HepG2 (cell line): ENCODE data around the gene NHERF2. TPM values are rescaled to one million over a fixed set of nuclear protein-coding genes. Genes with fewer than 3 reads are reported as not detected.

Experiments used
- BCL6 ChIP-seq: IDR thresholded peaks from 2 replicates; pipeline ENCODE4 v1.6.1; 2016; ENCODE audit warnings: missing genetic modification reagents, missing compliant biosample characterization
- GZF1 ChIP-seq: sonication (generic); formaldehyde crosslinking; IDR thresholded peaks from 2 replicates; pipeline ENCODE4 v1.5.1; 2020; ENCODE audit warnings: mild to moderate bottlenecking, missing genetic modification reagents
- KDM4B ChIP-seq: sonication (generic); formaldehyde crosslinking; IDR thresholded peaks from 2 replicates; pipeline ENCODE4 v1.4.0; 2020; ENCODE audit warnings: missing genetic modification reagents
- MYNN ChIP-seq: sonication (generic); formaldehyde crosslinking; IDR thresholded peaks from 2 replicates; pipeline ENCODE4 v1.4.0; 2020; ENCODE audit warnings: mild to moderate bottlenecking, low read depth, missing genetic modification reagents
- SALL1 ChIP-seq: sonication (generic); formaldehyde crosslinking; IDR thresholded peaks from 2 replicates; pipeline ENCODE4 v1.8.0; 2022; ENCODE audit warnings: mild to moderate bottlenecking, missing genetic modification reagents
- SIX4 ChIP-seq: sonication (generic); formaldehyde crosslinking; IDR thresholded peaks from 2 replicates; pipeline ENCODE4 v1.4.0; 2020; ENCODE audit warnings: missing genetic modification reagents
- SP5 ChIP-seq: IDR thresholded peaks from 2 replicates; pipeline ENCODE4 v1.6.1; 2016; ENCODE audit warnings: low read depth, borderline replicate concordance
- ZBTB4 ChIP-seq: sonication (generic); formaldehyde crosslinking; IDR thresholded peaks from 2 replicates; pipeline ENCODE4 v1.4.0; 2020; ENCODE audit warnings: missing genetic modification reagents, mild to moderate bottlenecking, borderline replicate concordance
- ZNF136 ChIP-seq: sonication (generic); formaldehyde crosslinking; IDR thresholded peaks from 2 replicates; pipeline ENCODE4 v1.8.1; 2022; ENCODE audit warnings: low read depth, mild to moderate bottlenecking, moderate library complexity, missing genetic modification reagents
- ZNF431 ChIP-seq: sonication (generic); formaldehyde crosslinking; IDR thresholded peaks from 2 replicates; pipeline ENCODE4 v1.9.0; 2022; ENCODE audit warnings: missing genetic modification reagents, low read depth, mild to moderate bottlenecking, borderline replicate concordance
- ZNF776 ChIP-seq: sonication (generic); formaldehyde crosslinking; IDR thresholded peaks from 2 replicates; pipeline ENCODE4 v1.4.0; 2020; ENCODE audit warnings: mild to moderate bottlenecking, missing genetic modification reagents
- polyA plus RNA-seq, 8 experiments: library from polyadenylated mRNA; depleted of rRNA in 3 of 8; stranded (reverse) in 7 of 8; unstranded in 1 of 8; fragments of >200 nt; fragmentation: Illumina TruSeq in 4 of 8; extraction: Trizol in 4 of 8; gene quantifications; 2 replicates each; pipeline versions ENCODE4 v1.2.1 to v1.2.3, GENCODE V29; 2011 to 2016; ENCODE audit warnings: low read depth in 4 of 8, missing spikeins in 1 of 8, mixed read lengths in 1 of 8; ENCODE audit not compliant: insufficient read depth in 1 of 8
- total RNA-seq, 5 experiments: library from RNA; depleted of rRNA; stranded (reverse); fragments of >200 nt; fragmentation: Illumina TruSeq; extraction: Trizol; gene quantifications; 2 replicates each; pipeline ENCODE4 v1.2.3, GENCODE V29; 2016; ENCODE audit warnings: low read depth in 1 of 5
- TF ChIP-seq, protein P1 (sequence below): sonication (generic); formaldehyde crosslinking; IDR thresholded peaks from 2 replicates; pipeline ENCODE4 v1.4.0; 2020; ENCODE audit warnings: missing genetic modification reagents
- TF ChIP-seq, protein P2 (sequence below): sonication (generic); formaldehyde crosslinking; IDR thresholded peaks from 2 replicates; pipeline ENCODE4 v1.4.0; 2020; ENCODE audit warnings: mild to moderate bottlenecking, missing genetic modification reagents
- TF ChIP-seq, protein P3 (sequence below): sonication (generic); formaldehyde crosslinking; IDR thresholded peaks from 2 replicates; pipeline ENCODE4 v1.4.0; 2020; ENCODE audit warnings: missing genetic modification reagents
- TF ChIP-seq, protein P4 (sequence below): sonication (generic); formaldehyde crosslinking; conservative IDR thresholded peaks from 2 replicates; pipeline ENCODE4 v1.5.0; 2020; ENCODE audit warnings: missing genetic modification reagents

NHERF2 gene
- total and polyA plus RNA-seq, 2 of the 13 experiments (the other 11 are each of a cell fraction or from before 2014, with no cell fraction given) = 23.7 to 39.3 TPM

- TF ChIP-seq, protein P1, sequence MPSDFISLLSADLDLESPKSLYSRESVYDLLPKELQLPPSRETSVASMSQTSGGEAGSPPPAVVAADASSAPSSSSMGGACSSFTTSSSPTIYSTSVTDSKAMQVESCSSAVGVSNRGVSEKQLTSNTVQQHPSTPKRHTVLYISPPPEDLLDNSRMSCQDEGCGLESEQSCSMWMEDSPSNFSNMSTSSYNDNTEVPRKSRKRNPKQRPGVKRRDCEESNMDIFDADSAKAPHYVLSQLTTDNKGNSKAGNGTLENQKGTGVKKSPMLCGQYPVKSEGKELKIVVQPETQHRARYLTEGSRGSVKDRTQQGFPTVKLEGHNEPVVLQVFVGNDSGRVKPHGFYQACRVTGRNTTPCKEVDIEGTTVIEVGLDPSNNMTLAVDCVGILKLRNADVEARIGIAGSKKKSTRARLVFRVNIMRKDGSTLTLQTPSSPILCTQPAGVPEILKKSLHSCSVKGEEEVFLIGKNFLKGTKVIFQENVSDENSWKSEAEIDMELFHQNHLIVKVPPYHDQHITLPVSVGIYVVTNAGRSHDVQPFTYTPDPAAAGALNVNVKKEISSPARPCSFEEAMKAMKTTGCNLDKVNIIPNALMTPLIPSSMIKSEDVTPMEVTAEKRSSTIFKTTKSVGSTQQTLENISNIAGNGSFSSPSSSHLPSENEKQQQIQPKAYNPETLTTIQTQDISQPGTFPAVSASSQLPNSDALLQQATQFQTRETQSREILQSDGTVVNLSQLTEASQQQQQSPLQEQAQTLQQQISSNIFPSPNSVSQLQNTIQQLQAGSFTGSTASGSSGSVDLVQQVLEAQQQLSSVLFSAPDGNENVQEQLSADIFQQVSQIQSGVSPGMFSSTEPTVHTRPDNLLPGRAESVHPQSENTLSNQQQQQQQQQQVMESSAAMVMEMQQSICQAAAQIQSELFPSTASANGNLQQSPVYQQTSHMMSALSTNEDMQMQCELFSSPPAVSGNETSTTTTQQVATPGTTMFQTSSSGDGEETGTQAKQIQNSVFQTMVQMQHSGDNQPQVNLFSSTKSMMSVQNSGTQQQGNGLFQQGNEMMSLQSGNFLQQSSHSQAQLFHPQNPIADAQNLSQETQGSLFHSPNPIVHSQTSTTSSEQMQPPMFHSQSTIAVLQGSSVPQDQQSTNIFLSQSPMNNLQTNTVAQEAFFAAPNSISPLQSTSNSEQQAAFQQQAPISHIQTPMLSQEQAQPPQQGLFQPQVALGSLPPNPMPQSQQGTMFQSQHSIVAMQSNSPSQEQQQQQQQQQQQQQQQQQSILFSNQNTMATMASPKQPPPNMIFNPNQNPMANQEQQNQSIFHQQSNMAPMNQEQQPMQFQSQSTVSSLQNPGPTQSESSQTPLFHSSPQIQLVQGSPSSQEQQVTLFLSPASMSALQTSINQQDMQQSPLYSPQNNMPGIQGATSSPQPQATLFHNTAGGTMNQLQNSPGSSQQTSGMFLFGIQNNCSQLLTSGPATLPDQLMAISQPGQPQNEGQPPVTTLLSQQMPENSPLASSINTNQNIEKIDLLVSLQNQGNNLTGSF (CRISPR knock-in tag) = no peak
- 0 out of 2 replicates have a peak, but pooled peaks have one; percentile 44 for TF ChIP-seq ZNF136 (CRISPR knock-in tag)
- TF ChIP-seq, protein P2, sequence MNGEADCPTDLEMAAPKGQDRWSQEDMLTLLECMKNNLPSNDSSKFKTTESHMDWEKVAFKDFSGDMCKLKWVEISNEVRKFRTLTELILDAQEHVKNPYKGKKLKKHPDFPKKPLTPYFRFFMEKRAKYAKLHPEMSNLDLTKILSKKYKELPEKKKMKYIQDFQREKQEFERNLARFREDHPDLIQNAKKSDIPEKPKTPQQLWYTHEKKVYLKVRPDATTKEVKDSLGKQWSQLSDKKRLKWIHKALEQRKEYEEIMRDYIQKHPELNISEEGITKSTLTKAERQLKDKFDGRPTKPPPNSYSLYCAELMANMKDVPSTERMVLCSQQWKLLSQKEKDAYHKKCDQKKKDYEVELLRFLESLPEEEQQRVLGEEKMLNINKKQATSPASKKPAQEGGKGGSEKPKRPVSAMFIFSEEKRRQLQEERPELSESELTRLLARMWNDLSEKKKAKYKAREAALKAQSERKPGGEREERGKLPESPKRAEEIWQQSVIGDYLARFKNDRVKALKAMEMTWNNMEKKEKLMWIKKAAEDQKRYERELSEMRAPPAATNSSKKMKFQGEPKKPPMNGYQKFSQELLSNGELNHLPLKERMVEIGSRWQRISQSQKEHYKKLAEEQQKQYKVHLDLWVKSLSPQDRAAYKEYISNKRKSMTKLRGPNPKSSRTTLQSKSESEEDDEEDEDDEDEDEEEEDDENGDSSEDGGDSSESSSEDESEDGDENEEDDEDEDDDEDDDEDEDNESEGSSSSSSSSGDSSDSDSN (CRISPR knock-in tag) = peak; percentile 96
- no peak for TF ChIP-seq GZF1 (CRISPR knock-in tag)
- TF ChIP-seq SIX4 = peak; percentile 62; the same call in 1 of the 2 replicates
- peak; percentile 69 for TF ChIP-seq SALL1 (CRISPR knock-in tag)
- peak; percentile 88 for TF ChIP-seq ZBTB4 (CRISPR knock-in tag)
- TF ChIP-seq KDM4B (CRISPR knock-in tag) = no peak
- peak; percentile 78; the same call in 1 of the 2 replicates for TF ChIP-seq MYNN (CRISPR knock-in tag)
- TF ChIP-seq ZNF776 (CRISPR knock-in tag) = peak; percentile 91
- TF ChIP-seq, protein P3, sequence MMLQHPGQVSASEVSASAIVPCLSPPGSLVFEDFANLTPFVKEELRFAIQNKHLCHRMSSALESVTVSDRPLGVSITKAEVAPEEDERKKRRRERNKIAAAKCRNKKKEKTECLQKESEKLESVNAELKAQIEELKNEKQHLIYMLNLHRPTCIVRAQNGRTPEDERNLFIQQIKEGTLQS (CRISPR knock-in tag) = peak; percentile 29; the same call in 1 of the 2 replicates
- TF ChIP-seq, protein P4, sequence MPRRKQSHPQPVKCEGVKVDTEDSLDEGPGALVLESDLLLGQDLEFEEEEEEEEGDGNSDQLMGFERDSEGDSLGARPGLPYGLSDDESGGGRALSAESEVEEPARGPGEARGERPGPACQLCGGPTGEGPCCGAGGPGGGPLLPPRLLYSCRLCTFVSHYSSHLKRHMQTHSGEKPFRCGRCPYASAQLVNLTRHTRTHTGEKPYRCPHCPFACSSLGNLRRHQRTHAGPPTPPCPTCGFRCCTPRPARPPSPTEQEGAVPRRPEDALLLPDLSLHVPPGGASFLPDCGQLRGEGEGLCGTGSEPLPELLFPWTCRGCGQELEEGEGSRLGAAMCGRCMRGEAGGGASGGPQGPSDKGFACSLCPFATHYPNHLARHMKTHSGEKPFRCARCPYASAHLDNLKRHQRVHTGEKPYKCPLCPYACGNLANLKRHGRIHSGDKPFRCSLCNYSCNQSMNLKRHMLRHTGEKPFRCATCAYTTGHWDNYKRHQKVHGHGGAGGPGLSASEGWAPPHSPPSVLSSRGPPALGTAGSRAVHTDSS (CRISPR knock-in tag) = no peak
- peak; percentile 89 for TF ChIP-seq BCL6 (CRISPR knock-in tag)
- peak; percentile 94 for TF ChIP-seq SP5 (CRISPR knock-in tag)
- 0 out of 2 replicates have a peak, but pooled peaks have one; percentile 42 for TF ChIP-seq ZNF431
Observed at GRCh38 chr16:2035431-2036199, 8.9 kb downstream of the NHERF2 start (continued).
